OCI-LY7 (cell line): ENCODE data around the gene STAT2.
"Not testable (repeated sequence)": the region's sequence is repeated elsewhere in the genome, so short reads cannot be mapped to it uniquely, and the experiment has no call there.

ENCODE experiments used
- CTCF ChIP-seq: fragments of 200-600 bp; sonication (generic); conservative IDR thresholded peaks from 2 replicates; pipeline ENCODE4 v1.5.1; 2014; ENCODE audit warnings: mild to moderate bottlenecking, antibody characterized with exemption, low read length, moderate library complexity, mixed read lengths
- EZH2phosphoT487 ChIP-seq: fragments of 200-600 bp; sonication (generic); IDR thresholded peaks from 2 replicates; pipeline ENCODE4 v1.6.1; 2018; ENCODE audit warnings: low read depth, borderline replicate concordance, mild to moderate bottlenecking, mixed run types, antibody characterized with exemption, low read length, moderate library complexity, mixed read lengths

GRCh38 chr12:56321610-56322009, 38.3 kb downstream of the STAT2 start:
- not testable (repeated sequence) for TF ChIP-seq CTCF, EZH2phosphoT487
